Endometrial microvascular endothelial cells (primary cell): ENCODE results near the gene ZNF879. TPM values are rescaled to one million over a fixed set of nuclear protein-coding genes. Genes with fewer than 3 reads are reported as not detected.

ENCODE experiments used
- total RNA-seq: library from RNA; depleted of rRNA; stranded (reverse); fragments of >200 nt; gene quantifications from one replicate; pipeline ENCODE4 v1.2.3, GENCODE V29; 2015; ENCODE audit errors: inconsistent ontology term

The ZNF879 gene
- total RNA-seq, 1 donor from 2014 or later: 2.0 TPM

Other genes with a start within 250 kb of the ZNF879 start
- 4.8 TPM for gene ZNF354B, start 163.9 kb upstream of the ZNF879 start, total RNA-seq
- 0.65 TPM for gene ZFP2, start 127.9 kb upstream of the ZNF879 start, total RNA-seq
- not detected for gene ZNF454, start 82.6 kb upstream of the ZNF879 start, total RNA-seq
- gene GRM6, start 28.5 kb upstream of the ZNF879 start, total RNA-seq: not detected
- 2.5 TPM for gene ZNF354C, start 36.6 kb downstream of the ZNF879 start, total RNA-seq